DMS79 treated with DMSO at 0.1 percent for 48 hours (cell line): Measurements from ENCODE around the gene NFASC.

Source experiments
- DNase-seq: peaks from one replicate; lab custom pipeline; 2025; lab: John Stamatoyannopoulos, UW

Gene NFASC

DNA sequence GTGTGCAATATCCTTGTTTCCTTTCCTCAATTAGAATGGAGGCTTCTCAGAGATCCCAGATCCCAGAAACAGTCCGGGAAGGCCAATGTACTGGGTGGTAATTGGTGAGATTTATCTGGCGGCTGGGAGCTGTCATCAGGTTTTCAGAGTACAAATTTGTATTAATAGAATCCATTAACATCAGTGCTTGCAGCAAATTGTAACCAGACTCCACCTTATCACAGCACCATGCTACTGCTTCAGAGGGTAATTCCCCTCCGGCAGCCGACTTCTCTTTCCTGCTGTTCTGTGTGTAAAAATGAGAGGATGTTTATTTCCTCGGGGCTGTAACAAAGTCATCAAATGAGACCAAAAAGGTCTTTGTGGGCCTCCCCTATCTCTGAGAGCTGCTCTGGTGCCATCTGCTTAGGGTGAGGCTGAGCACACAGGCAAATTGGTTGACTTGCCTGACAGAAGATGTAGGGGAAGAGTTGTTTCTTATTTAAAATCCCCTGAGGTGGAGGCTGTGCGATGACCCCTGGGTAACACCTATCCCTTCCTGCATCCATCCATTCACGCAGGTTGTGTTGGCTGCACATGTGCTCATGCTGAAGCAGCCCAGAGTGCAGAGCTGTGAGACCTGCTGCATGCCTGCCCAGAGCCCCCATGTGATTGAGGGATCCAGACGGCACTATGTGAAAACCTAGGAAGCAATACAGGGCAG is 19.2 kb downstream of the NFASC start:
- DNase-seq = no peak

DNA sequence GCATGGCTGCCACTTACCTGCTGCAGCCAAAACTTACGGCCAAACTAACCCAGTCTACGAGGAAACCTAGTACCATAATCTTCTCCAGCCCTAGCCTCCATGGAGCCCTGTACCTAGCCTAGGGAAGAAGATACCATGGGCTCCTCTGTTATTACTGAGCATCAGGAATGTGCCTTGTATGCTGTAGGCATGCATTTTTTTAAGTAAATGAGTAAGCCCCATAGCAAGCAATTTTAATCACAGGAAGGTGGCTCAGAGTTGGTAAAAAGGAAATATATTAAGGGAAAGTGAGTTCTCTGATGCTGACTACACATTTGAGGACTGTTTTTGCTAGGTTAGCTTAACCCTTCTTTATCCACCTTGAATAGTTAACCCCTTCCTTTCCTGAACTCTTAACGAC is 21.2 kb downstream of the NFASC start:
- DNase-seq = no peak

DNA sequence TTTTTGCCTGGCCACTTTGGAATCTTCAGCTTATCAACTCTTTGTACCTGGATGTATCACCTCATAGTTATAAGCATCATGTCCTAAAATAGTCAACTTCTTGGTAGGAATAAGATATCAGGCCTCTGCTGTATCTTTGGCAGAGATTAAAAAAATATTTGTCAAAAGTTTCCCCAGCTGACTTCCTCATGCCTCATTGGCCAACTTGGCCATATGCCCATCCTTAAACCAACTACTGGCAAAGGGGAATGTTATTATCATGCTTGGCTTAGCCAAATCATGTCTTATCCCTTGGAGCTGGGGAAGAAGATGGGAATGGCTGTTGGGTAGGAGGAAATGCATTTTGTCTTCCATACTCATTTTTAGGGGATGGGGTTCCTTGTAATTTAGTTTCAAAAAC is 23.4 kb downstream of the NFASC start:
- DNase-seq = peak; percentile 49

DNA sequence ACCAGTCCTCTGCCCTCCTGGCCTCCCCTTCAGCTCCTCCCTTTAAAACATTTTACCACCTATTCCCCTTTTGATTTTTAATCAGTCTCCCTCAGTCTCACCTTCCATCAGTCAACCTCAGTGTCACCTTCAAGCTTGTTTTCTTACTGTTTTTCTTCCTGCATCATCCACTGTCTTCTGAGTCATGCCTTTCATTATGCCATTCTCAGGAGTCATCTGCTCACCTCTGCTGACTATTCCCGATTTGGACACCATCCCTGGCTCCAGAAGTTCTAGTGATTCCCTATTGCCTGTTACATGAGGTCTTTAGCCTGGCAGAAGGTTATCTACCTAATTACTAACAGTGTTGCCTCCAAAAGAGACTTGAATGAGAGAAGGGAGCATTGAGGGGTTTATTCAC is 23.9 kb downstream of the NFASC start:
- no peak for DNase-seq

DNA sequence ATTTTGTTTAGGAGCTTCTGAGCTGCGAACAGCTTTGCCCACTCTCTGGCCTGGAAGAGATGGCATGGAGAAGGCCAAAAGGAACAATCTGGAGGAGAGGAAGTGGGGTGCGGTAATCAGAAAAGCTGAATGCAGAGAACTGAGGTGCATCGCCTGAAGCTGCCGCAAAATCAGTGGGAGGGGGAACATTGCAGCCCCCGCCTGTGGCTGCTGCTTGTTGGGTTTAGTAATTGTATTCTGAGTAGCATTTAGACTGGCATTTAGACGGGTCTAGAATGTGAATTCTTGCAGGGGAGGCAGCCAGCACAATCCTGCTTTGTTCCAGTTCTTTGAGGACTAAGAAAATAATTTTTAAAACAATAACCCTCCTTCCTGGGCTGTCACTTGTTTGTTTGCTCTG is 25.4 kb downstream of the NFASC start:
- DNase-seq = no peak

DNA sequence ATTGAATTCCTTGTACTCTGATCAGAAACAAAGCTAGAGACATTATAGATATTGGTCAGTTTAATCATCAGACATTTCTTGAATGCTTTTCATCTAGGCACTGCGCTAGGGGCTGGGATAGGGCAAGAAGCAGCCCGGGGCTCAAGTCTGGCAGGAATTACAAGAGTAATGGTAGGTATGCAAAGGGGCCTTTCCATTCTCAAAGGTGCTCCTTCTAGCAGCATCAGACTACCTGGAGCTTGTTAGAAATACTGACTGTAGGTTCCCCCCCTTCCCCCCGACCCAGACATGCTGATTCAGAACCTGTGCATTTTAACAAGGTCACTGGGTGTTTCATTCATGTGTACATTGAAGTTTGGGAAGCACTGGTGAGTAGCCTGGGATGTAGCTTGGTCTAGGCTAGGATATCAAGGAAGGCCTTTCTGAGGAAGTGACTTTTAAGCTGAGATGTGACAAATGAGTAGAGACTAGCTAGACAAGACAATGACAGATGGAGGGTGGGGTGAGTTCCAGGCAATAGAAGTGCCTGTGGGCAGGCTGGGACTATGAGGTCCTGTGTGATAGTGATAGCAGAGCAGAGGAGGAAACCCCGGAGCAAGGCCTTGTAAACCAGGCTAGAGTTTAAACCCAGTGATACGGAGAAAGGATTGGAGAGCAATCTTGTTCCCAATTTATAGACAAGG is 26.3 kb downstream of the NFASC start:
- no peak for DNase-seq

DNA sequence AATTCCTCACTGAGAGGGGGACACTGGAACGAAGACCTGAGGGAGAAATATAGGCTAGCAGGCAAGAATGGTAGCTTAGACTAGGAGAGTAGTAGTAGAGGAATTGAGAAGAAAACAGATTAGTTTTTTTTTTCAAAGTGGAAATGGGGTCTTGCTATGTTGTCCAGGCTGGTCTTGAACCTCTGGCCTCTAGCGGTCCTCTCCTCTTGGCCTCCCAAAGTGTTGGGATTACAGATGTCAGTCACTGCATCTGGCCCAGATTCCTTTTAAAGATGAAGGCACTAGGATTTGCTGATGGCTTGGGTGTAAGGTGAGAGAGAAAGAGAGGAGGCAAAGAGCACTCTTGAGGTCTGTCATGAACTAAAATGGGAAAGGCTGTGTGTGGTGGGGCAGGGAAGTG is 30.1 kb downstream of the NFASC start:
- peak; percentile 46 for DNase-seq

DNA sequence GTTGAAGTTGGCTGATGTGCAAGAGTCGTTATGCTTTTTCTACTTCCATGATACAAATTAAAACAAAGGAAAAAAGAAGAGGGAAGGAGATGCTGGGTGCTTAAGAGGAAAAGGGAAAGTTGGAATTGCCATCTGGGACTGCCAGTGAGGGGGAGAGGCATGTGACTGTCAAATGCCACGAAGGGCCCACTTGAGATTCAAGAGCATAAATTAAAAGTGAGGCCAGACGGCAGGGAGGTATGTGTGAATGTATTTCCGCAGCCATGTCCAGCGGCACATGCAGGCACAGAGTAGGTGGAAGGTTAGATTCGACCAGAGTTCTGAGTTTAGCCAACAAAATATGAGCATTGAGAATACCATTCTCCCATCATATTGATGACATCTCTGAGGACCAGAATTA is 32.0 kb downstream of the NFASC start:
- DNase-seq = peak; percentile 89

DNA sequence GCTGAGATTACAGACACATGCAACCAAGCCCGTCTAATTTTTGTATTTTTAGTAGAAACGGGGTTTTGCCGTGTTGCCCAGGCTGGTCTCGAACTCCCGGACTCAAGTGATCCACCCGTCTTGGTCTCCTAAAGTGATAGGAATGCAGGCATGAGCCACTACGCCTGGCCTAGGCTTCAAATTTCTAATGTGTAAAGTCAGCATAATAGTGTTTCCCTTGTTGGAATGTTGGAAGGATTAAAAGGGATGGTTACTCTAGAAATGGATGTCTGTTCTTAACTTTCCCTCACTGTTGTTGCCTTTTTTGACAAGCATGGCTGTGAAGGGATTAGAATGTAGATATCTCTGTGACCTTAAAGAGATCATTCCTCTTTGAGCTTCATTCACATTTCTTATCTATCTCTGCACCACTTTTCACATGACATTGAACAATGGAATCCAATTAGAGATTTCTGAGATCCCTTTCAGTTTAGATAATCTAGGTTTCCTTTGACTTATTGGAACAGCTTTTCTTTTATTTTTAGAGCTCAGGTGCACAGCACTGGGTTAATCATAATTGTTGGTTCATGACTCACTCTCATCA is 33.7 kb downstream of the NFASC start:
- no peak for DNase-seq

DNA sequence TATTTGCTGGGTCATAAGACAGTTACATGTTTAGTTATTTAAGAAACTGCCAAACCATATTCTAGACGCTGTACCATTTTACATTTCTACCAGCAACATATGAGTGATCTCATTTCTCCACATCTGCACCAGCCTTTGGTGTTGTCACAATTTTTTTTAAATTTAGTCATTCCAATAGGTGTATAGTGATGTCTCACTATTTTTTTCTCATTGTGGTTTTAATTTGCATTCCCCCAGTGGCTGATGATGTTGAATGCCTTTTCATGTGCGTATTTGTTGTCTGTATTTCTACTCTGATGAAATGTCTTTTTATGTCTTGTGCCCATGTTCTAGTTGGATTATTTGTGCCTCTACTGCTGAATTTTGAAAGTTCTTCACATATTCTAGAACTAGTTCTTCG is 38.4 kb downstream of the NFASC start:
- no peak for DNase-seq

DNA sequence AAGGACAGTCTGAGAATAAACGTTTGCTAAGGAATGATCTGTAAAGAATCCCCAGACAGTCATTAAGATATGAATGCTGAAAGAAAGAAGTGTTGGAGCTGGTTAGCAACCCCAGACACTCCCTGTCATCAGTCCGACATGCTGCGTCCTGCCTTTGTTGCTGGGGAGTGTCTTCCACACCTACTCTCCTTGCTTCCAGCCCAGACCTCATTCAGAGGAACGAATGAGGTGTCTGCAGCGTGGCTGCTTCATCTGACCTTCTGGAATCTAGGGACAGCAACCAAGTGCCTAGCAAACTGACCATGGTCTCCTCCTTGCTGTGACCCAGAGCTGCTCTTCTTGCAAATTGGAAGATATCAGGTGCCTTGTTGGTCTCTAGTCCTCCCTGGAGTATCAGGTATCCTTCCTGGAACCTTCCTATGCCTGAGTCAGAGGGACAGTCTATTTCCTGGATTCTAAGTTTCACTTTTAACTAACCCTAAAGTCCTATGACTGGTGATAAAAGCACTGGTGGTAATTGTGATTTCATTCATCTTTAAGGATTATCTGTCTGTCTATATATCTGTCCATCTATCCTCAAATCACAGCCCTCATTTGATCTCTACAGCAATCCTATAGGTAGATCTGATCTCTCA is 45.3 kb downstream of the NFASC start:
- DNase-seq = no peak

DNA sequence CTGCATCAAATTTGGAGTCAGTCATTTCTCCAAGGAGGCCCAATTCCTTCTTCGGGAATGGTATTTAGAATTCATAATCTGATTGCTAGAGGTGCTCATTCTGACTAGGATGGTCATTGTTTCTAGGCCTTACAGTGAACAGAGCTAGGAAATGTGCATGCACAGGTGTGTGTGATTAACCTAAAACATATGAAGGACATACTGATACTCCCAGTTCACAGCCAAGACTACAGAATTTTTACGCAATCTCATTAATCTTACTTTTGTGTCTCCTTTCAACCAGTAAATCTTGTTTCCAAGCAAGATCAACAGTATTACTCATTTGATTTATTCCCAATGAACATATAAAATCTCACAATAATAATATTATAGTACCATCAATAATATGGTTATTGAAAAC is 47.1 kb downstream of the NFASC start:
- no peak for DNase-seq

DNA sequence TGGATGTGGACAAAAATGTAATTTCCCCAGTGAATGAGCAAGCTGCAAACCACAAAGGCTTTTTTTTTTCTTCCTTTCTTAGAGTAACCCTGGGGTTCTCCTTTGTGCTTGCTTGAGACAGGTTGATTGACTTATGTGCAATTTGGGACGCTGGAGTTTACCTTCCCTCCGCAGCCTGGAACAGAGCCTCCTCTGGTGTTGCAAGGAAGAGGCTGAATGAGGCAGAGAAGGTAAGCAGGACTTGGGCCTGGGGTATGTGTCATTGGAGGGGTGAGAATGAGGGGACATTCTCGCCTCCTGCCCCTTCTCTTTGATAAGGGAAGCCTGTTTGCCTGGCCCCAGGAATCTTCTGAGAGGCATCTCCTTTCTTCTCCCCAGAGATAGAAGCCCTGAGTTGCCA is 49.8 kb downstream of the NFASC start:
- DNase-seq = no peak

DNA sequence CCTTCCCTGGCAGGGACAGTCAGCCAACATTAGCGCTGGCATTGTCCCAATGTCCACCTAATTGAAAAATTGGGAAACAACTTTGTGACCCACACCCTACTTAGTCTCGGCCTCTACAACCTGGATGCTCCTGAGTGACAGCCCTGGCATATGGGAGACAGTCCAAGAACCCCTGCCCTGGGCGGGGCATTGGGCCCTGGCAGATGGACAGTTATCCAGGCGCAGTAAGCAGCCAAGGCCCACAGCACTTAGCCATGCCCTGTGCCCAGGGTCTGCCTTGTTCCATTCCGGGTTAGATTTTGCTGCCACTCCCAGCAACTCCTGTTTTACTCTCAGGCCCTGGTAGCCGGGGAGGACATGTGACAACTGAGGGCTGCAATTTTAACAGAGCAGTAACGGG is 50.3 kb downstream of the NFASC start:
- DNase-seq = no peak

DNA sequence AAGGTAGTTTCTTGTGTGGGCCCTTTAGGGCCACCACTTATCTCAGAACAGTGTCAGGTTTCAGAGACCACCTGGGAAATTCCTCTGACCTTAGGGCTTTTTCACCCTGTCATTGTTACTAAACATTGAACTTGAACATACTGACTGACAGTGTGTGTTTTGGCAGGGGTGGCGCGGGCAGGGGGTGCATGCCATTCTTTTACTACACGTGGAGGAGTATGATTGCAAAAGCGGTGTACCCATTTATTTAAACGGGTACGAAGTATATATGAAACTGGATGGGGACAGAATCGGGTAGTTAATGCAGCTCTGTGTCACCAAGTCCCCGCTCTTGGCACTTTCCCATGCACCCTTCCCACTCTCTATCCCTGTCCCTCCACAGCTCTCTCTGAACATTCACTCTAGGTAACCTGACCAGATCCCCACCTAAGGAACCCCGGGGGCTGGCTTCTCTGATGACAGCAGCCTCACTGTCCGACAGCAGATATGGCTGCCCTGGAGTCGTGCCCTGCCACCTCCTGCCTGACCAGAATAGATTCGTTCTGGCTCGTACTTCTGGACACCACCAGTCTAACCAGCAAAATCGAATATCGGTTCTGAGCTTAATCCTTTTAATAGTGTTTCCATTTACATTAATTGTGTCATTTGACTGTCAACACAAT is 51.3 kb downstream of the NFASC start:
- DNase-seq = no peak

DNA sequence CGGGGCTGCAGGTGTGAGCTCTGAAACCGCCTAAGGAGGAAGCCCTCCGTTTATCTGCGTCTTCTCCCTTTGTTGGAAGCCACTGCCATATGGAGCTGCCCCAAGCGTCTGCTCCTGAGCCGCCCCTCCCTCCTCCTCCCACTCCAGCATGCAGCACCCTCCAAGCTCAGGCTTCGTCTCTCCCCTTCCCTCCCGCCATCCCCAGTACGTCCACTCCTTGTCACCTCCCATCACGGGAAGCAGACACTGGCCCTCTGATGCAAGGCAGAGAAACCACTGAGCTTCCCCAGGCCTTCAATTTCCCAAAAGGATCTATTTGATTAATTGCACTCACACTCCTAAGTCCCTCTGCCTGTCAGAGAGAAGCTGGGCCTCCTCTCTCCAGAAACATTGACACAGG is 52.5 kb downstream of the NFASC start:
- no peak for DNase-seq

DNA sequence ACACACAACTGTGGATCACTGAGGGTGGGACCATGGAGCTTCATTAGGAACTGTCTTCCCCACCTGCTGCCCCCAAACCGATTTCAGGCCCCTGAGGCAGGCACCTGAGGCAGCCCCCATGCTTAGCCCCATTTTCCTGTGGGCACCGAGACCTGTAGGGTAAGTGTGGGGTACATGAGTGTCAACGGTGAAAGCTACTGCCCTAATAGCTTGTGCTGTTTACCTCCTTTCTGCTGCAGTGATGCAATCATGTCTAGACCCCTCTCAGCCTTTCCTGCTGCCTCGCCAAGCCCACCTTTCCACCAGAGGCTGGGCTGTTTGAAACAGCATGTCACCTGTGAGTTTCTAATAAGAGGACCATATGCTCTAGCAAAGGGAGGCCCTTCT is 53.0 kb downstream of the NFASC start:
- DNase-seq = no peak

DNA sequence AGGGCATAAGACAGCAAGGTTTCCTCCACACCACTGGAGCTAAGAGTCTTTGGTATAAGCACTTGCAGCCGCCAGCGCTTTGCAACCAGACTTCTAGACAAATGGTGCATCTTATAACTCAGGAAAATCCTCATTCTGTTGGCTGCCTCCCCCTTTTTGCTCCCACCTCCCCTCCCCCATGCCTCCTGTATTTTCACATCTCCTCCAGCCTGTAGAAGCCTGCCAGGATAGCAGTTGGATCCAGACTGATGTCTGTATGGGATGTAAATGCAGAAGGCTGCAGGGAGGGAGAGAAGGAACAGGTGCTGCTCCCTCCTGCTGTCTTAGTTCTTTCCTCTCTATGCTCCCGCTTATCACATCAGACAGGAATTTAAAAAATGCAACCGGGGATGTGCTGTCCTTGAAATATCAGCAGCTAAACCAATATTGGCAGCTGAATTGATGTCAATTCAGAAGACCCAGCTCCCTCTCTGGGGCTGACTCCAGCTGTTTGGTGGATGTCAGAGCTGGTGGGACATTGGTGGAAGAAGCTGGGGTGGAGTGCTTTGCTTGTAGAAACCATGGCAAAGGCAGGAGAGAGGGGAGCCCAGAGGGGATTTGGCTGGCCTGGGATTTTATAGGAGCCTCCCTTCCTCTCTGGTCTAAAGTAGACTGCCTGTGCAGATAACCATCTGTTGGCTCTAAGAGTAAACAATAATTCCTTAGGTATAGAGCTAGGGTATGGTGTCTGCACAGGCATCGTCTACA is 53.5 kb downstream of the NFASC start:
- no peak for DNase-seq

DNA sequence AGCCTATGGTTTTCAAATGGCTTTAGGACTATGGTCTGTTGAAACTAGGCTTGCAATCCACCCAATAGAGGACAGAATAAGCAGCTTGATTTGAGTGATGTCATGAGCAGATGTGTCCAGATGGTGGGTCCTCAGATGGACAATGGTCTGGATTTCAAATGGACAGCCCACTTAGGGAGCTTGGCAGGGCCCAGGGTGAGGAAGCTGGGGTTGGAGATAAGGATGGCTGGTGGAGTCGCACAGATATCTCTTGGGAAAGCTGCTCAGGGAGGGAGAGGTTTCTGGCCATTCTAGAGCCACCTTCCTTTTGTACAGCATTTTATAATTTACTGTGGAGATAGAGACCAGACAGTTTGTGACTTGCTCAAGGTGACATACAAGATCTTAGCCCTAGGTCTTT is 55.0 kb downstream of the NFASC start:
- no peak for DNase-seq

DNA sequence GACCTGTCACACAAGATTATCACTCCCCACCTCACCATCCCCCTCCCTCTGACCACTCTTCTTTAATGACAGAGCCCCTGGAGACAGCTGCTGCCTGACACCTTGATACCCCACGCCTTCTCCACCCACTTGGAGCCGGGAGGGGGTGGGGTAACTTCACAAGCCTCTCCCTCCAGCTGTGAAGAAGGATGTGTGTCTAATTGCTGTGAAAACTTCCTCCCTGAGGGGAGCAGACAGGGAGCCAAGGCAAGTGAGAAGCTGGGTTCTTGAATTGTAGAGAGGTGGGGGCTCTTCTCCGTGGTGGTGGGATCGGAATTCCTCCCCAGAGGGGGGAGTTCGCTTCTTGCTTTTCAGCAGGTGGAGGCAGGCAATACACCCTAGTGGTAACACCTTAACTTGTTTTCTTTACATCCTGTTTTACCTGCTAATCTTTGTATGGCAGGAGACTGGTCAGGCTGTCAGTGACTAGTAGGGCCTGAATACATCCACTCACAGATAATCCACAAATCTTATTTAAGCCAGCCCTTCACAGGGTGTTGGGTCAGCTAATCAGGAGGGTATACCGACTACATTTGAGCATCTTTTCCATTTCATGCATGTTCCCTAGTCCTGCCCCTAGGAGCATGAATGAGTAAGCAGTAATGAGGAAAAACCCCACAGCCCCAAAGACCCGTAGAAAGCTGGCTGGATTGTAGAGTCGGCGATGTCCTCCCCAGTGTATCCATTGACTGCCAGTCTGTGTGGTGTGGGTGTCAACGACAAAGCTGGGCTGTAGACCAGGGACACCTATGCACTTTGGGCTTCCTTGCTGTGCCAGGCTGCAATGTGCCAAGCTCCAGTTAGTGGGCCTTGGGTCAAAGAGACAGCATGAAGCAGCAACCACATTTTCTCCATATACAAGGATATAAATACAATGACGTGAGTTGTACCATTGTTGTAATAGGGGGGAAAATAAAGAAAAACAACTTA is 57.3 kb downstream of the NFASC start:
- no peak for DNase-seq
